Peyer's patch (tissue), 4 donors: ENCODE results near the gene SETD2.

Experiments
- POLR2A ChIP-seq, 2 donors: fragments of 450-650 bp; IDR thresholded peaks; one replicate each; pipeline ENCODE4 v1.5.1; 2017; ENCODE audit warnings: antibody characterized with exemption in 2 of 2, mild to moderate bottlenecking in 2 of 2, moderate library complexity in 2 of 2
- TF ChIP-seq, protein P1 (sequence below), 6 experiments: fragments of 450-650 bp in 4 of 6; fragments of 200-600 bp in 2 of 6; sonication (generic) in 1 of 6; IDR thresholded peaks; one replicate each; pipeline ENCODE4 v1.5.1; 2017 to 2019; ENCODE audit warnings: antibody characterized with exemption in 6 of 6, mild to moderate bottlenecking in 3 of 6, moderate library complexity in 1 of 6

DNA sequence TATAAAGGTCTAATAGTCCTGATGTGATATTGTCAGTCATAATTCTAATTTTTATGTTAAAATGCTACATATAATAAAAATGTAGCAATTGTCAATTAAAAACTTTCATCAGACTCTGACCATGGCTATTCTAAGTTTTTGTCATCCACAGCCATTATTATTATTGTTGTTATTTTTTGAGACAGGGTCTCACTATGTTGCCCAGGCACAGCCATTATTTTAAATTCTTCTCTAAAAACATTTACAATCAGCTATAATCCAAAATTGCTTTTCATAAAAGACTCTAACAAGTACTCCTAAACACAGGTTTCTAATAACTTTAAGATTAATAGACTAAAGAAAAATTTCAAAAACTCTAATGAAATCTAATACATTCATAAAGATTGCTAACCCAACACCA, 41.0 kb upstream of the SETD2 start:
- TF ChIP-seq, protein P1, sequence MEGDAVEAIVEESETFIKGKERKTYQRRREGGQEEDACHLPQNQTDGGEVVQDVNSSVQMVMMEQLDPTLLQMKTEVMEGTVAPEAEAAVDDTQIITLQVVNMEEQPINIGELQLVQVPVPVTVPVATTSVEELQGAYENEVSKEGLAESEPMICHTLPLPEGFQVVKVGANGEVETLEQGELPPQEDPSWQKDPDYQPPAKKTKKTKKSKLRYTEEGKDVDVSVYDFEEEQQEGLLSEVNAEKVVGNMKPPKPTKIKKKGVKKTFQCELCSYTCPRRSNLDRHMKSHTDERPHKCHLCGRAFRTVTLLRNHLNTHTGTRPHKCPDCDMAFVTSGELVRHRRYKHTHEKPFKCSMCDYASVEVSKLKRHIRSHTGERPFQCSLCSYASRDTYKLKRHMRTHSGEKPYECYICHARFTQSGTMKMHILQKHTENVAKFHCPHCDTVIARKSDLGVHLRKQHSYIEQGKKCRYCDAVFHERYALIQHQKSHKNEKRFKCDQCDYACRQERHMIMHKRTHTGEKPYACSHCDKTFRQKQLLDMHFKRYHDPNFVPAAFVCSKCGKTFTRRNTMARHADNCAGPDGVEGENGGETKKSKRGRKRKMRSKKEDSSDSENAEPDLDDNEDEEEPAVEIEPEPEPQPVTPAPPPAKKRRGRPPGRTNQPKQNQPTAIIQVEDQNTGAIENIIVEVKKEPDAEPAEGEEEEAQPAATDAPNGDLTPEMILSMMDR (IDR thresholded peaks at IDR 0.05) = no peak
- no peak for TF ChIP-seq POLR2A (IDR thresholded peaks at IDR 0.05)
